ENCODE results near the gene OS9. TPM values are rescaled to one million over a fixed set of nuclear protein-coding genes. Genes with fewer than 3 reads are reported as not detected.

Gene OS9
- total RNA-seq, 1 experiment from 2014 or later: 186 TPM

- in situ Hi-C loops (cut with HindIII; ENCODE audit: low pct_unique_long_range_greater_than_20kb, low sequenced_read_pairs) (no loop called here), intact Hi-C loops (cut with micrococcal nuclease; ENCODE audit: unreplicated experiment) (no loop called here)
- TF ChIP-seq SIN3A (IDR thresholded peaks at IDR 0.05; ENCODE audit: borderline replicate concordance, insufficient read depth, low read depth, low read length) (no peak), TCF7L2 (IDR thresholded peaks at IDR 0.05; ENCODE audit: low read depth, low read length) (no peak), CTCF (IDR thresholded peaks at IDR 0.05) (no peak), POLR2AphosphoS5 (IDR thresholded peaks at IDR 0.05; ENCODE audit: low read depth, low read length) (no peak)
- no peak for ATAC-seq
- H3K4me1 ChIP-seq (ENCODE audit: control insufficient read depth, insufficient read depth, low read length): peaks cover 4% of the 10 kb centered on the region; the same call in 1 of the 2 replicates
- no peaks in the 10 kb centered on the region for H3K27me3 ChIP-seq (ENCODE audit: control insufficient read depth, insufficient read depth, low read length)
- H3K4me3 ChIP-seq (ENCODE audit: low read depth in 2 of 2, low read length in 2 of 2): no peak overlapping the region
- ChIA-PET CTCF (interaction anchor here (1.0 to 1.1 kb wide), 2 partner anchors 12 to 33 kb away, joined by 3 to 4 read pairs; no protein-coding TSS in a partner anchor), POLR2A (no interaction called here)
- H3K27ac ChIP-seq (ENCODE audit: low read length): no peak overlapping the region
- no peak for DNase-seq (ENCODE audit: low read depth, low spot score)
- BruUV-seq (replicated peaks): no TSS peak
- no peaks in the 10 kb centered on the region for H3K9me3 ChIP-seq (ENCODE audit: control insufficient read depth, insufficient read depth, low read depth, low read length)
- H3K36me3 ChIP-seq (ENCODE audit: control insufficient read depth, insufficient read depth, low read length): no peaks in the 10 kb centered on the region
Observed at GRCh38 chr12:57722716-57723629, 29.0 kb downstream of the OS9 start.

DNA sequence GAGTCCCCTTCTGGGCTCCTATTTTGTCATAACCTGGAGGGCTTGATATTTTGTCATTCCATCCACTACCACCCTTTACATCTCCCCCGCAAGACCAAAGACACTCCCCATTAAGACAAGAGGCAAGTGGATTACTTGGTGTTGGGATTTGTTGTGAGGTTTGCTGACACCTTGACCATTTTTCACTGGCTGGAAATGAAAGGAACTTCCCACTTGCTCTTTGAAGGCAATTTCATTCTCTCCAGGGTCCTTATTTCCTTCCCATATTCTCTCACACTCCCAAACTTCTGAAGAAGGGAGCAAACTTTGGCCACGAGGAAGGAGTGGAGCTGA is 29.7 kb downstream of the OS9 start:
- BruUV-seq (replicated peaks): no TSS peak
- TF ChIP-seq SIN3A (IDR thresholded peaks at IDR 0.05; ENCODE audit: borderline replicate concordance, insufficient read depth, low read depth, low read length) (no peak), POLR2AphosphoS5 (IDR thresholded peaks at IDR 0.05; ENCODE audit: low read depth, low read length) (no peak), CTCF (IDR thresholded peaks at IDR 0.05) (no peak), TCF7L2 (IDR thresholded peaks at IDR 0.05; ENCODE audit: low read depth, low read length) (no peak)
- in situ Hi-C loops (cut with HindIII; ENCODE audit: low pct_unique_long_range_greater_than_20kb, low sequenced_read_pairs) (no loop called here), intact Hi-C loops (cut with micrococcal nuclease; ENCODE audit: unreplicated experiment) (no loop called here)
- ATAC-seq: no peak
- peaks cover 4% of the 10 kb centered on the region; the same call in 1 of the 2 replicates for H3K4me1 ChIP-seq (ENCODE audit: control insufficient read depth, insufficient read depth, low read length)
- no peak for DNase-seq (ENCODE audit: low read depth, low spot score)
- H3K9me3 ChIP-seq (ENCODE audit: control insufficient read depth, insufficient read depth, low read depth, low read length): no peaks in the 10 kb centered on the region
- no peaks in the 10 kb centered on the region for H3K36me3 ChIP-seq (ENCODE audit: control insufficient read depth, insufficient read depth, low read length)
- ChIA-PET POLR2A (no interaction called here), CTCF (interaction anchor here (1.1 kb wide), 1 partner anchor 12 kb away, joined by 4 read pairs; no protein-coding TSS in a partner anchor)
- no peak overlapping the region for H3K4me3 ChIP-seq (ENCODE audit: low read depth in 2 of 2, low read length in 2 of 2)
- no peak overlapping the region for H3K27ac ChIP-seq (ENCODE audit: low read length)
- no peaks in the 10 kb centered on the region for H3K27me3 ChIP-seq (ENCODE audit: control insufficient read depth, insufficient read depth, low read length)

- DNase-seq (ENCODE audit: low read depth, low spot score): no peak
- no TSS peak for BruUV-seq (replicated peaks)
- H3K9me3 ChIP-seq (ENCODE audit: control insufficient read depth, insufficient read depth, low read depth, low read length): no peaks in the 10 kb centered on the region
- no peak overlapping the region for H3K4me3 ChIP-seq (ENCODE audit: low read depth in 2 of 2, low read length in 2 of 2)
- H3K27me3 ChIP-seq (ENCODE audit: control insufficient read depth, insufficient read depth, low read length): no peaks in the 10 kb centered on the region
- no peaks in the 10 kb centered on the region for H3K36me3 ChIP-seq (ENCODE audit: control insufficient read depth, insufficient read depth, low read length)
- H3K4me1 ChIP-seq (ENCODE audit: control insufficient read depth, insufficient read depth, low read length): peaks cover 4% of the 10 kb centered on the region; the same call in 1 of the 2 replicates
- ChIA-PET POLR2A (no interaction called here), CTCF (interaction anchor here (0.6 to 1.1 kb wide), 2 partner anchors 9 to 11 kb away, joined by 3 to 4 read pairs; no protein-coding TSS in a partner anchor)
- no peak for ATAC-seq
- H3K27ac ChIP-seq (ENCODE audit: low read length): no peak overlapping the region
- in situ Hi-C loops (cut with HindIII; ENCODE audit: low pct_unique_long_range_greater_than_20kb, low sequenced_read_pairs): no loop called here
- no peak for TF ChIP-seq CTCF (IDR thresholded peaks at IDR 0.05)
- TF ChIP-seq REST (IDR thresholded peaks at IDR 0.05; ENCODE audit: insufficient read depth in 1 of 2, low read depth in 2 of 2, low read length in 1 of 2): no peak
- TF ChIP-seq TCF7L2 (IDR thresholded peaks at IDR 0.05; ENCODE audit: low read depth, low read length): no peak
- TF ChIP-seq POLR2AphosphoS5 (IDR thresholded peaks at IDR 0.05; ENCODE audit: low read depth, low read length): no peak
- TF ChIP-seq SIN3A (IDR thresholded peaks at IDR 0.05; ENCODE audit: borderline replicate concordance, insufficient read depth, low read depth, low read length): no peak
- intact Hi-C loops (cut with micrococcal nuclease; ENCODE audit: unreplicated experiment): no loop called here
Observed at GRCh38 chr12:57724003-57724935, 30.3 kb downstream of the OS9 start.
